Neural cell (in vitro differentiated cells): ENCODE results near the gene PAX3.

Experiments used
- EZH2 ChIP-seq: fragments of 200-600, 300-800 bp; shearing (Covaris generic), sonication (generic); IDR thresholded peaks from 2 replicates; pipeline ENCODE4 v1.6.1; 2014; ENCODE audit warnings: antibody characterized with exemption, low read length, borderline replicate concordance, mild to moderate bottlenecking; ENCODE audit not compliant: insufficient read depth, poor library complexity, severe bottlenecking
- MXI1 ChIP-seq: fragments of 450-650 bp; conservative IDR thresholded peaks from 2 replicates; pipeline ENCODE4 v1.6.1; 2014; ENCODE audit warnings: antibody characterized with exemption, mild to moderate bottlenecking; ENCODE audit not compliant: poor library complexity, severe bottlenecking
- POLR2AphosphoS5 ChIP-seq: IDR thresholded peaks from 2 replicates; pipeline ENCODE4 v1.6.1; 2012
- RAD21 ChIP-seq: fragments of 450-650 bp; conservative IDR thresholded peaks from 2 replicates; pipeline ENCODE4 v1.6.1; 2014; ENCODE audit warnings: antibody characterized with exemption, mild to moderate bottlenecking, moderate library complexity
- REST ChIP-seq: IDR thresholded peaks from 2 replicates; pipeline ENCODE4 v1.6.1; 2012; ENCODE audit warnings: borderline replicate concordance
- TF ChIP-seq, protein P1 (sequence below): fragments of 450-650 bp; IDR thresholded peaks from 2 replicates; pipeline ENCODE4 v1.5.1; 2014; ENCODE audit warnings: antibody characterized with exemption, mild to moderate bottlenecking, moderate library complexity; ENCODE audit not compliant: poor library complexity, severe bottlenecking

GRCh38 chr2:222179592-222179991 lies 119.2 kb downstream of the PAX3 start:
- no peak for TF ChIP-seq MXI1
- TF ChIP-seq, protein P1, sequence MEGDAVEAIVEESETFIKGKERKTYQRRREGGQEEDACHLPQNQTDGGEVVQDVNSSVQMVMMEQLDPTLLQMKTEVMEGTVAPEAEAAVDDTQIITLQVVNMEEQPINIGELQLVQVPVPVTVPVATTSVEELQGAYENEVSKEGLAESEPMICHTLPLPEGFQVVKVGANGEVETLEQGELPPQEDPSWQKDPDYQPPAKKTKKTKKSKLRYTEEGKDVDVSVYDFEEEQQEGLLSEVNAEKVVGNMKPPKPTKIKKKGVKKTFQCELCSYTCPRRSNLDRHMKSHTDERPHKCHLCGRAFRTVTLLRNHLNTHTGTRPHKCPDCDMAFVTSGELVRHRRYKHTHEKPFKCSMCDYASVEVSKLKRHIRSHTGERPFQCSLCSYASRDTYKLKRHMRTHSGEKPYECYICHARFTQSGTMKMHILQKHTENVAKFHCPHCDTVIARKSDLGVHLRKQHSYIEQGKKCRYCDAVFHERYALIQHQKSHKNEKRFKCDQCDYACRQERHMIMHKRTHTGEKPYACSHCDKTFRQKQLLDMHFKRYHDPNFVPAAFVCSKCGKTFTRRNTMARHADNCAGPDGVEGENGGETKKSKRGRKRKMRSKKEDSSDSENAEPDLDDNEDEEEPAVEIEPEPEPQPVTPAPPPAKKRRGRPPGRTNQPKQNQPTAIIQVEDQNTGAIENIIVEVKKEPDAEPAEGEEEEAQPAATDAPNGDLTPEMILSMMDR: no peak
- no peak for TF ChIP-seq REST
- no peak for TF ChIP-seq RAD21
- no peak for TF ChIP-seq EZH2
- no peak for TF ChIP-seq POLR2AphosphoS5
